SK-N-SH (cell line): ENCODE results near the gene TBX18.

Source experiments
- EZH2phosphoT487 ChIP-seq: fragments of 200-600 bp; sonication (generic); IDR thresholded peaks from 2 replicates; pipeline ENCODE4 v1.6.1; 2017; ENCODE audit warnings: low read depth, mixed run types, mild to moderate bottlenecking, antibody characterized with exemption, moderate library complexity, borderline replicate concordance
- MEF2A ChIP-seq: IDR thresholded peaks from 2 replicates; pipeline ENCODE4 v1.4.0; 2012; ENCODE audit warnings: low read depth, borderline replicate concordance
- NRF1 ChIP-seq: IDR thresholded peaks from 2 replicates; pipeline ENCODE4 v1.6.1; 2012; ENCODE audit warnings: low read depth, mild to moderate bottlenecking, low read length
- POLR2AphosphoS5 ChIP-seq: IDR thresholded peaks from 2 replicates; pipeline ENCODE4 v1.6.1; 2012; ENCODE audit warnings: low read depth, low read length
- RAD21 ChIP-seq: IDR thresholded peaks from 2 replicates; pipeline ENCODE4 v1.6.1; 2012; ENCODE audit warnings: mild to moderate bottlenecking, low read length
- SMC3 ChIP-seq: IDR thresholded peaks from 2 replicates; pipeline ENCODE4 v1.6.1; 2012; ENCODE audit warnings: low read depth, low read length, improper control_type of control experiment
- TF ChIP-seq, protein P1 (sequence below): fragments of 200-600 bp; sonication (generic); IDR thresholded peaks from 2 replicates; pipeline ENCODE4 v1.6.1; 2017; ENCODE audit warnings: antibody characterized with exemption, mild to moderate bottlenecking, moderate library complexity

DNA sequence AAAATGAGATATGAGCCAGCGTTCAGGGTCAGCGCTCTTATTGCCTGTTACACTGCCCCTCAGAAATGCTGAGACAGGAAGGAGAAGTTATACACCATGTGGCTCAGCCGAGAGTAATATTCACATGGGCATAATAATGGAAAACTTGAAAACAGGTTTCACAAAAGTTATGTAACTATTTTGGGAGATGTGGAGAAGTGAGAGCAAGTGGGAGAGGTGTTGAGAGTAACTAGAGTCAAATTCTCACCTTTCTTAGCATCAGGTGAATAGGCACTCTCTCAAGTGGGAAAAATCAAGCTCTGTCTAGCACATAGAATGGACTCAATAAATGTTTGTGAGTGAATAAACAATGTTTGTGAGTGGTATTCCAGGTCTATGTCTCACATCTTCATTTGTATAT, 94.5 kb downstream of the TBX18 start:
- TF ChIP-seq MEF2A = no peak
- TF ChIP-seq RAD21 = no peak
- TF ChIP-seq, protein P1, sequence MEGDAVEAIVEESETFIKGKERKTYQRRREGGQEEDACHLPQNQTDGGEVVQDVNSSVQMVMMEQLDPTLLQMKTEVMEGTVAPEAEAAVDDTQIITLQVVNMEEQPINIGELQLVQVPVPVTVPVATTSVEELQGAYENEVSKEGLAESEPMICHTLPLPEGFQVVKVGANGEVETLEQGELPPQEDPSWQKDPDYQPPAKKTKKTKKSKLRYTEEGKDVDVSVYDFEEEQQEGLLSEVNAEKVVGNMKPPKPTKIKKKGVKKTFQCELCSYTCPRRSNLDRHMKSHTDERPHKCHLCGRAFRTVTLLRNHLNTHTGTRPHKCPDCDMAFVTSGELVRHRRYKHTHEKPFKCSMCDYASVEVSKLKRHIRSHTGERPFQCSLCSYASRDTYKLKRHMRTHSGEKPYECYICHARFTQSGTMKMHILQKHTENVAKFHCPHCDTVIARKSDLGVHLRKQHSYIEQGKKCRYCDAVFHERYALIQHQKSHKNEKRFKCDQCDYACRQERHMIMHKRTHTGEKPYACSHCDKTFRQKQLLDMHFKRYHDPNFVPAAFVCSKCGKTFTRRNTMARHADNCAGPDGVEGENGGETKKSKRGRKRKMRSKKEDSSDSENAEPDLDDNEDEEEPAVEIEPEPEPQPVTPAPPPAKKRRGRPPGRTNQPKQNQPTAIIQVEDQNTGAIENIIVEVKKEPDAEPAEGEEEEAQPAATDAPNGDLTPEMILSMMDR = no peak
- no peak for TF ChIP-seq POLR2AphosphoS5
- TF ChIP-seq SMC3 = no peak
- TF ChIP-seq NRF1 = no peak
- no peak for TF ChIP-seq EZH2phosphoT487
